Effector memory CD8-positive, alpha-beta T cell (primary cell): Measurements from ENCODE around the gene DMRT3.
"Not testable (repeated sequence)": the region's sequence is repeated elsewhere in the genome, so short reads cannot be mapped to it uniquely, and the experiment has no call there.

Experiments used
- ATAC-seq: fragments of 150-1000 bp; cut with Tn5 transposase; replicated peaks from 2 replicates; pipeline ENCODE4 v1.10.0; 2021; ENCODE audit warnings: mild to moderate bottlenecking, moderate library complexity
- DNase-seq, 3 experiments: peaks; one replicate each; pipeline ENCODE4 v3.0.0; 2021
- H3K27ac Mint-ChIP-seq, 2 donors: one replicate each; pipeline ENCODE4 v1.8.0; 2022; ENCODE audit warnings: mild to moderate bottlenecking in 2 of 2, mixed read lengths in 2 of 2, moderate library complexity in 2 of 2
- H3K27me3 Mint-ChIP-seq, 2 donors: one replicate each; pipeline ENCODE4 v1.8.0; 2022; ENCODE audit warnings: mixed read lengths in 2 of 2
- H3K36me3 Mint-ChIP-seq: one replicate; pipeline ENCODE4 v1.8.0; 2022; ENCODE audit warnings: mild to moderate bottlenecking, moderate library complexity, mixed read lengths; ENCODE audit not compliant: insufficient read depth
- H3K4me1 Mint-ChIP-seq, 2 donors: one replicate each; pipeline ENCODE4 v1.8.0; 2022; ENCODE audit warnings: low read depth in 2 of 2, mixed read lengths in 2 of 2
- H3K4me3 Mint-ChIP-seq, 2 donors: one replicate each; pipeline ENCODE4 v1.8.0; 2022; ENCODE audit warnings: mild to moderate bottlenecking in 2 of 2, mixed read lengths in 2 of 2, moderate library complexity in 2 of 2
- H3K9me3 Mint-ChIP-seq, 2 donors: one replicate each; pipeline ENCODE4 v1.8.0; 2022; ENCODE audit warnings: mixed read lengths in 2 of 2

DMRT3 gene

DNA sequence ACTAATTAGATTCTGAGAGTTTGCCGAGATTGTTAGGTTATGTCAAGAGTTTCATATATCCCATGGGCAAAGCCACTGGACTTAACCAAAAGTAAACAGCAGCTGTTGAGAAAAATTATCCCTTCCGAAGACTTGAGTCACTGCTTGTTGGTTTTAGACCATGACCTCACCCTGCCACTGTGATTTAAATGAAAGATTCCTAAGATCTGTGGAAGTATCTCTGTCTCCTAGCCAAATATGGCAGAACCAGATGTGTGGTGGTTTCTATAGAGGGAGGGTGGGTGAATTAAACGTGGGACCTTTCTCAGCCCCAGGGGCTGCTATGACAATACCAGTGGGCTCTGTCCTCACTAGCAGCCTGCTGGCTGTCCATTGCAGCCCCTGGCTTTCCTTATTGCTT lies 19.3 kb downstream of the DMRT3 start:
- Mint-ChIP-seq H3K4me3 (no peak overlapping the region), H3K9me3 (no peaks in the 10 kb centered on the region), H3K27me3 (peaks cover 12 to 13% of the 10 kb centered on the region in 2 donors), H3K4me1 (peaks cover 0 to 5% of the 10 kb centered on the region in 2 donors), H3K36me3 (no peaks in the 10 kb centered on the region), H3K27ac (peak overlapping the region in 1 of 2 donors; percentile 25)
- ATAC-seq (no peak), DNase-seq (no peak)

DNA sequence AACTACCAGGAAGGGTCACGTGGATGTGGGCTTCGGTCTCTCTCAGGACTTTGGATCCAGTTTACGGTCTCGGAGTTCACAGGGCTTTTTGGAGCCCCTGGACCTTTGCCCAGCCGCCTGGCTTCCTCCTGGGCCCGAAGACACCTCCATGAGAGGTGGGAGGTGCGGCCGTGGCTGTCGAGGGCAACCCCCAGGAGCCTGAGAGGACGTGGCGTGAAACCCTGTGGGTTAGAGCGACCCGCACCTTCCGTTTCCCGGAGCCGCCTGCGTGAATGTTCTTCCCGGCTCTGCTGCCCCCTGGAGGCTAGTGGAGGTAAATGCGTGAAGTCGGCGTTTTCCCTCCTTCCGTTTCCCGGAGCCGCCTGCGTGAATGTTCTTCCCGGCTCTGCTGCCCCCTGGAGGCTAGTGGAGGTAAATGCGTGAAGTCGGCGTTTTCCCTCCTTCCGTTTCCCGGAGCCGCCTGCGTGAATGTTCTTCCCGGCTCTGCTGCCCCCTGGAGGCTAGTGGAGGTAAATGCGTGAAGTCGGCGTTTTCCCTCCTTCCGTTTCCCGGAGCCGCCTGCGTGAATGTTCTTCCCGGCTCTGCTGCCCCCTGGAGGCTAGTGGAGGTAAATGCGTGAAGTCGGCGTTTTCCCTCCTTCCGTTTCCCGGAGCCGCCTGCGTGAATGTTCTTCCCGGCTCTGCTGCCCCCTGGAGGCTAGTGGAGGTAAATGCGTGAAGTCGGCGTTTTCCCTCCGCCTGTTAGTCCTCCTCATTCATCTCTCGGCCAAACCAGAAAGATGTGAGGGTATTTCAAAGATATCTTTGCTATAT lies 22.1 kb downstream of the DMRT3 start:
- H3K9me3 Mint-ChIP-seq, H3K27me3 Mint-ChIP-seq, H3K36me3 Mint-ChIP-seq, H3K27ac Mint-ChIP-seq, DNase-seq, H3K4me1 Mint-ChIP-seq, ATAC-seq: not testable (repeated sequence)
- peak overlapping the region in 1 of 2 donors; percentile 31 for H3K4me3 Mint-ChIP-seq

DNA sequence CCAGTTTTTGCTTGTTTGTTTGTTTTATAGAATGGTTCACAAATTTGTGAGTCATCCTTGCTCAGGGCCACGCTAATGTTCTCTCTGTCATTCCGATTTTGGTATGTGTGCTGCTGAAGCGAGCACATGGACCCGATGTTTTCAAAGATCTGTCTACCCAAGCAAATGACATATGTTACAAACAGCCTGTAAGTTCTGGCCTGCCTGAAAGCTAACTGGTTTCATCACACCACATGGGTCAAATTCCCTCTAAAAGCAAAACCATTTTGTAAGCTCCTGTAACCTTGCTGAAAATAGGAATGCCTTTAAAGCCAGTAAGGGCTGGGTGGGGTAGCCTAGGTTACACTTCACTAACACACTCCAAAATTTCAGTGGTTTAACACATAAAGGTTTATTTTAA lies 25.4 kb downstream of the DMRT3 start:
- no peak overlapping the region for H3K27ac Mint-ChIP-seq
- no peaks in the 10 kb centered on the region for H3K9me3 Mint-ChIP-seq
- ATAC-seq (no peak), DNase-seq (no peak)
- no peaks in the 10 kb centered on the region for H3K36me3 Mint-ChIP-seq
- peaks cover 0 to 20% of the 10 kb centered on the region in 2 donors for H3K27me3 Mint-ChIP-seq
- no peak overlapping the region for H3K4me3 Mint-ChIP-seq
- H3K4me1 Mint-ChIP-seq, result peaks cover 0 to 5% of the 10 kb centered on the region in 2 donors

DNA sequence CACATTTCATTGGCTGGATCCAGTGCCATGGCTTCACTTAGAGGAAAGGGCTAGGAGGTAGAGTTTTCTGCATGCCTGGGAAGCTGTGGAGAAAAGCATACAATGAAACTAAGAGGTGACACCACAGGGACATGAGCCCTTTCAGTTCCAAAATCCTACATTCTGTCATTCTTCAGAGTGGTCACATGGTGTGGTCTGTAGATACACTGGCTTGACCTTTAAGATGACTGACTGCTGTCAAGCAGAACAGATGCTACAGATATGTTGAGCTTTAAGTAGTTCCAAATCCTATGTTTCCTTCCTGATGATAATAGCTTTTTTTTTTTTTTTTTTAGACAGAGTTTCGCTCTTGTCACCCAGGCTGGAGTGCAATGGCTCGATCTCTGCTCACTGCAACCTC lies 26.2 kb downstream of the DMRT3 start:
- Mint-ChIP-seq H3K36me3 (no peaks in the 10 kb centered on the region), H3K27me3 (peaks cover 0 to 28% of the 10 kb centered on the region in 2 donors), H3K4me3 (no peak overlapping the region), H3K27ac (no peak overlapping the region), H3K4me1 (peaks cover 0 to 5% of the 10 kb centered on the region in 2 donors), H3K9me3 (no peaks in the 10 kb centered on the region)
- no peak for ATAC-seq
- no peak for DNase-seq

DNA sequence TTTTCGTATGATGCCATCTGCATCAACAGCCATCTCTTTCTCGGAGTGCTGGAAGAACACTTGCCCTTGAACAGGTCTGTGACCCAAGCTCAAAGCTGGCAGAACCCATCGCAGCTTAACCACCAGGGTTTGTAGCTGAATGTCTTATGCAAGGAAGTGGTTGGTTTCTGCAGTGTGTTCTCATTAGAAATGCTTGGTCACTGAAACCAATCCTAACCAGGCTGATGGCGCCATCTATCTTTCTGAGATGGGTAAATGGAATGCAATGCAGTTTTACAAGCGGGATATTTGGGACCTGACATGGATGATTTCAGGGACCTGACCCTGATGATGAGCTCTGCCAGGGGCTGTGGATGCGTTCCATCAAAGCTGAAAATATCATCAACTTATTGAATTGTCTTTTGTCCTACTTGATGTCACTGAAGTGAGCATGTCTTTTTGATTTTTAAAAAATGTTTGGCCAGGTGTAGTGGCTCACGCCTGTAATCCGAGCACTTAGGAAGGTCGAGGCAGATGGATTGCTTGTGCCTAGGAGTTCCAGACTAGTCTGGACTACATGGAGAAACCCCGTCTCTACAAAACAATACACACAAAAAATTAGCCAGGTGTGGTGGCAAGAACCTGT lies 28.7 kb downstream of the DMRT3 start:
- peak; percentile 40 for ATAC-seq
- H3K27me3 Mint-ChIP-seq, result peaks cover 13 to 53% of the 10 kb centered on the region in 2 donors

DNA sequence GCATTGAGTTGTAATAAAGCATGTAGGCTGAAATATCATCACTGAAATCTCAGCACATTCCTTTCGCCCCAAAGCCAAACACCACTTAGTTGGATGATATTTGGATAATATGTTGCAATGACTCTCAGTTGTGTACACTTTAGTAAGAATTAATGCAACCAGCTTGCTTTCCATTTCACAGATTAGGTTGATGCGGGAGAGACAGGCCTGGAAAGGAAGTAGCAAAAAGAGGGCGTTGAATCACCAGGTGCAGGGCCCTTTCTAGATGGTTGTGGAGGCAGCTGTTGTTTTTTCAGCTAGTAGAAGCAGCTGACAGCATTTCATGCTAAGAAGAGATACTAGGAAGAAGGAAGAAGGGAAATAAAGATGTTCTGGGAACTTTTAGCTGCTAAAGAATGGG lies 30.9 kb downstream of the DMRT3 start:
- Mint-ChIP-seq H3K4me3 (no peak overlapping the region), H3K36me3 (no peaks in the 10 kb centered on the region), H3K9me3 (no peaks in the 10 kb centered on the region), H3K27me3 (peaks cover 13 to 54% of the 10 kb centered on the region in 2 donors), H3K27ac (no peak overlapping the region), H3K4me1 (peaks cover 4% of the 10 kb centered on the region in 2 donors)
- no peak for ATAC-seq
- DNase-seq, result no peak

More for the DNA sequence above, 28.7 kb downstream of the DMRT3 start:
- H3K9me3 Mint-ChIP-seq, result no peaks in the 10 kb centered on the region
- DNase-seq, result no peak
- H3K36me3 Mint-ChIP-seq, result no peaks in the 10 kb centered on the region
- H3K27ac Mint-ChIP-seq, result no peak overlapping the region
- H3K4me1 Mint-ChIP-seq, result peaks cover 4 to 5% of the 10 kb centered on the region in 2 donors
- H3K4me3 Mint-ChIP-seq, result no peak overlapping the region

DNA sequence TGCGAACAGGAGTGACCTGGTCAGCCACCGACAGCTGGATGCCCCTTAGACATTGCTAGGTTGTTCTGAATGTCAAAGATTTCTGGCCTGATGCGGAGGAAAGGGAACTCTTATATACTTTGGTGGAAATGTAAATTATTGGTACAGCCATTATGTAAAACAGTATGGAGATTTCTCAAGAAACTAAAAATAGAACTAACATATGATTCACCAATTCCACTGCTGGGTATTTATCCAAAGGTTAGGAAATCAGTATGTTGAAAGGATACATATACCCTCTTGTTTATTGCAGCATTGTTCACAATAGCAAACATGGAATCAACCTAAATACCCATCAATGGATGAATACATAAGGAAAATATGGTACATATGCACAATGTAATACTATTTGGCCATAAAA lies 31.8 kb downstream of the DMRT3 start:
- no peak for DNase-seq
- no peak for ATAC-seq
- no peaks in the 10 kb centered on the region for H3K9me3 Mint-ChIP-seq
- H3K27ac Mint-ChIP-seq, result no peak overlapping the region
- H3K4me1 Mint-ChIP-seq, result peaks cover 4% of the 10 kb centered on the region in 2 donors
- no peaks in the 10 kb centered on the region for H3K36me3 Mint-ChIP-seq
- H3K27me3 Mint-ChIP-seq, result peaks cover 13 to 54% of the 10 kb centered on the region in 2 donors
- H3K4me3 Mint-ChIP-seq, result no peak overlapping the region

DNA sequence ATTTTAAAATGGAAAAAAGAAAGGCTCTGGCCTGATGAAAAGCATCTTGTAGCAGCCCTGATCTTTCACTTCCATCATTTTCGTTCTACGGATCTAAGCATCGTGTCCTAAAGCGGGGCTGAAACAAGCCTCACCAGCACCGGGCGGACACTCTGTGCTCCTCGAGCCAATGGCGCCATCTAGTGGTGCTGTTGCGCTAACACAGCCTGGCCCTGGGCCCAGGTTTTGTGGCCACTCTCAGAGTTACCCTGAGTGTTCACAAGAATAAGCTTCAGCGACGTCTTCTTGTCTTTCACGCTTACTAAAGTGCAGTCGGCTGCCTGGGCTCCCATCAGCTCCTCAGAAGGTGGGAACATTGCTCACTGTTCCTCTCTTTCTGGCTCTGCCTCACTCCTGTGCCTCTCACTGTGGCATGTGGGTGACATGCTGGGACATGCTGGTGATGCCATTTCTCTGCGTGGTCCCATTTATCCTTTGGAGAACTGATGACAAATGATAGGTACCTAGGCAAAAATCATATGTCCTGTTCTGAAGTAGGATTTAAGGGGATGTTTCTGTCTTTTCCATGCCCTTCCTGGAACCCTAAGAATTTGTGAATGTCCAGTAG lies 32.7 kb downstream of the DMRT3 start:
- peak; percentile 60 to 71 (median 64) for DNase-seq

DNA sequence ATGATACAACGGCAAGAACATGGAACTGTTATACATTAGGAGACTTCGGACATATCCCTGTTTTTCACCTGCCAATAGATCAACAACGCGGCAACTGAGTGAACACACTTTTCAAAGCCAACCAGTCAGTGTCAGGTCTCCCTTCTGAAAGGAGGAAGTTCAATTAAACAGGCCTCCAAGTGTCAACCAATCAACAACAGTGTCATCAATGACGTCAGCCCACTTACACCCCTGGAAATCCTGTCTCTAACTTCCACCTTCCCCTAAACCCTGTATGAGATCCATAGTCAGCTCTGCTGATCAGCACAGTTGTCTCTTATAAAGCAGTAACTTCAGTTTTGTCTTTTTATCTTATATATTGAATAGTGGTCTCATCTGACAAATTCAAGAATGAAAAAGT lies 36.6 kb downstream of the DMRT3 start:
- ATAC-seq (no peak), DNase-seq (no peak)
- no peak overlapping the region for H3K4me3 Mint-ChIP-seq
- H3K27me3 Mint-ChIP-seq, result peaks cover 15 to 36% of the 10 kb centered on the region in 2 donors
- no peaks in the 10 kb centered on the region for H3K36me3 Mint-ChIP-seq
- H3K9me3 Mint-ChIP-seq, result no peaks in the 10 kb centered on the region
- H3K4me1 Mint-ChIP-seq, result peaks cover 4% of the 10 kb centered on the region in 2 donors
- no peak overlapping the region for H3K27ac Mint-ChIP-seq

More for the DNA sequence above, 32.7 kb downstream of the DMRT3 start:
- Mint-ChIP-seq H3K27me3 (peaks cover 13 to 54% of the 10 kb centered on the region in 2 donors), H3K9me3 (no peaks in the 10 kb centered on the region), H3K27ac (no peak overlapping the region), H3K36me3 (no peaks in the 10 kb centered on the region), H3K4me3 (no peak overlapping the region), H3K4me1 (peaks cover 4% of the 10 kb centered on the region in 2 donors)
- peak; percentile 84 for ATAC-seq

DNA sequence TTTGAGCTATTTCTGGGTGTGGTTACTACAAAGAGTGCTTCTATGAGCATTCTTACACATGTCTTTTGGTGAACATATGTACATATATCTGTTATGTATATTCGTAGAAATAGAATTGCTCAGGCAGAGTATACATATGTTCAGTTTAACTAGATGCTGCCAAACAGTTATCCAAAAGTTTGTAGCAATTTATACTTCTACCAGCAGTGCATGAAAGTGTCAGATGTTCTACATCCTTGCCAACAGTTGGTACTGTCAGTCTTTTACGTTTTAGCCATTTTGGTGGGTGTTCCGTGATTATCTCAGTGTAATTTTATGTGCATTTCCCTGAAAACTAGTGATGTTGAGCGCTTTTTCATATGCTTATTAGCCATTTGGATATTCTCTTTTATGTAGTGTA lies 37.8 kb downstream of the DMRT3 start:
- DNase-seq (no peak), ATAC-seq (no peak)
- H3K27ac Mint-ChIP-seq, result no peak overlapping the region
- peaks cover 1 to 2% of the 10 kb centered on the region in 2 donors for H3K4me1 Mint-ChIP-seq
- no peaks in the 10 kb centered on the region for H3K36me3 Mint-ChIP-seq
- H3K27me3 Mint-ChIP-seq, result peaks cover 16 to 36% of the 10 kb centered on the region in 2 donors
- H3K9me3 Mint-ChIP-seq, result no peaks in the 10 kb centered on the region
- H3K4me3 Mint-ChIP-seq, result no peak overlapping the region

DNA sequence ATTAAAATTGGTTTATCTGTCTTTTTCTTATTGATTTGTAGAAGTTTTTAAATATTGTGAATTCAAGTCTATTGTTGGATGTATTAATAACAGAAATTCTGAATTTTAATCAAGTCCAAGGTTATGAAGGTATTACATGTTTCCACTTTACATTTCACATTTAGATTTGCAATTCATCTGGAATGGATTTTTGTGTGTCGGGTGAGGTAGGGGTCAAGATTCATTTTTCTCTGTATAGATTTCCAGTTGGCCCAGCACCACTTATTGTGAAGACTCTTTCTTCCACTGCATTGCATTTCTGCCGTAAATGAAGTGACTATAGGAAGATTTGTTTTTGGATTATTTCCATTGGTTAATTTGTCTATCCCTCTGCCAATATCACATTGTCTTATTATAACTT lies 38.2 kb downstream of the DMRT3 start:
- no peak for ATAC-seq
- DNase-seq, result no peak
- H3K27me3 Mint-ChIP-seq, result peaks cover 15 to 33% of the 10 kb centered on the region in 2 donors
- H3K4me3 Mint-ChIP-seq, result no peak overlapping the region
- no peaks in the 10 kb centered on the region for H3K9me3 Mint-ChIP-seq
- no peaks in the 10 kb centered on the region for H3K36me3 Mint-ChIP-seq
- no peaks in the 10 kb centered on the region for H3K4me1 Mint-ChIP-seq
- no peak overlapping the region for H3K27ac Mint-ChIP-seq

DNA sequence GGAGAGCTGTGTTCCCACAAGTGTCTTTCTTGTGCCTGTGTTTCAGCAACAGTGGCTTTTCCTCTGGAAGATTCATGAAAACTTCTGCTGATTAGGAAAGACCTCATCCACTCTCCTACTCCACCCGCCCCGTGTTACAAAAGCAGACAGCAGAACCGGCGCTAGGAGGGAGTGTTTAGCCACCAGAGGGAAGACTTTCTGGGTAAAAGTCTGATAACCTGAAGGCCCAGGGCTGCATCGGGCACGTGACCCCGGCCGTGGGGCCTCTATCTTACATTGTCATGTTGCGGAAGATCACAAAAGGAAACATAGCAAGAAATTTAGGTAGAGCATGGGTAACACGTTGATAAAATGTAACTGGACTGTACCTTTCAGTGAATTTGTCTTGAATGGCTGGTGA lies 41.7 kb downstream of the DMRT3 start:
- H3K27me3 Mint-ChIP-seq, result peaks cover 22 to 41% of the 10 kb centered on the region in 2 donors
- no peak for DNase-seq
- no peak overlapping the region for H3K4me3 Mint-ChIP-seq
- no peaks in the 10 kb centered on the region for H3K36me3 Mint-ChIP-seq
- no peak for ATAC-seq
- H3K27ac Mint-ChIP-seq, result no peak overlapping the region
- H3K4me1 Mint-ChIP-seq, result no peaks in the 10 kb centered on the region
- no peaks in the 10 kb centered on the region for H3K9me3 Mint-ChIP-seq

DNA sequence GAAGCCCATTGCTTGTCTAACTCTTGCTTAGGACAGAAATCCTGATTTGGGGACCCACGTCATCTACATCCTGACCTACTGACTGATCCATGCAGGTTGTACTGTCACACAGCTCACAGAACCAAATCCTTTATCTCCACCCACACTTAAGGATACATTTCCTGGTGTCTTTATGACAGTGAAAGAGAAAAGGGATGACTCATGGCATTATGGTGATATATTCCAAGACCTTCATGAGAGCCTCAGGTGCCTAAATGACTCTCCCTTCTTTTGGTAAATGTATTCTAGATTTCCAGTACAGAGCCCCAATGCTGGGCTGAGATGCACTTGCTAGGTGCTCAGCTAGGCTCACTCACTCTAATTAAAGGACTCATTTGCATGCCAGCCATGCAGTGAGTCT lies 47.7 kb downstream of the DMRT3 start:
- no peak for ATAC-seq
- Mint-ChIP-seq H3K4me3 (no peak overlapping the region), H3K4me1 (no peaks in the 10 kb centered on the region), H3K27me3 (peaks cover 17 to 48% of the 10 kb centered on the region in 2 donors), H3K27ac (no peak overlapping the region), H3K36me3 (no peaks in the 10 kb centered on the region), H3K9me3 (no peaks in the 10 kb centered on the region)
- DNase-seq, result no peak

DNA sequence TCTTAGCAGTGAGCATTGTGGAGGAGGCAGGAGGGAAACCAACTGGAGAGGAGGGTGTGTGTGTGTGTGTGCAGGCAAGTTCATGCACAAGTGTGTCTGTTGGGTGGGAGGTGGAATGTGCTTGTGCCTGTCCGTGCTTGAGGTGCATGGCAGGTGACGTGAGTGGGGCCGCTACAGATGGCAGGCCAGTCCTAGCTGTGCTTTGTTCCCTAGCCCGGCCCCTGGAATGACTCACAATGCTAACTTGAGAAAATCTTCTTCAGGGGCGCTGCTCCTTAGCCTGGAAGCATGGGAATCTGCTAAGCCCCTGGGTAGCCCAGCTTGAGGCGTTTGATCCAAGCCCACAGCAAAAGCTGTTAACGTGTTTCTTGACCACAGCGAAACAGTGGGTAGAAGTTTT lies 48.7 kb downstream of the DMRT3 start:
- Mint-ChIP-seq H3K4me3 (no peak overlapping the region), H3K9me3 (no peaks in the 10 kb centered on the region), H3K4me1 (no peaks in the 10 kb centered on the region), H3K27me3 (peaks cover 13 to 48% of the 10 kb centered on the region in 2 donors), H3K27ac (no peak overlapping the region), H3K36me3 (no peaks in the 10 kb centered on the region)
- DNase-seq (no peak), ATAC-seq (no peak)
